CD14-positive monocyte (primary cell): Measurements from ENCODE around the gene BLID. TPM values are rescaled to one million over a fixed set of nuclear protein-coding genes. Genes with fewer than 3 reads are reported as not detected.

ENCODE experiments used
- DNase-seq, 3 donors: peaks; one replicate each; pipeline ENCODE4 v3.0.0-alpha.2; 2011 to 2022
- H2AFZ ChIP-seq: 2 replicates; pipeline ENCODE4 v1.6.0; 2012; ENCODE audit warnings: mild to moderate bottlenecking, low read depth, low read length, inconsistent platforms; ENCODE audit not compliant: insufficient read depth, poor library complexity, severe bottlenecking
- H3K27ac ChIP-seq, 2 donors: 1 replicate in 1 of 2; 2 replicates in 1 of 2; pipeline ENCODE4 v1.5.1; 2012 to 2013; ENCODE audit warnings: low read length in 2 of 2, control low read depth in 1 of 2, inconsistent platforms in 1 of 2, low read depth in 1 of 2, mild to moderate bottlenecking in 1 of 2
- H3K27me3 ChIP-seq, 2 donors: one replicate each; pipeline versions ENCODE4 v1.6.0 to v1.6.1; 2011 to 2013; ENCODE audit warnings: low read length in 2 of 2; ENCODE audit not compliant: control insufficient read depth in 2 of 2, insufficient read depth in 2 of 2
- H3K36me3 ChIP-seq, 2 donors: replicated peaks in 1 of 2; 1 replicate in 1 of 2; 2 replicates in 1 of 2; pipeline versions ENCODE4 v1.5.1 to v1.6.1; 2012 to 2013; ENCODE audit warnings: low read length in 2 of 2, control low read depth in 1 of 2, inconsistent platforms in 1 of 2, mild to moderate bottlenecking in 1 of 2; ENCODE audit not compliant: insufficient read depth in 2 of 2, control insufficient read depth in 1 of 2
- H3K4me1 ChIP-seq, 2 donors: 1 replicate in 1 of 2; 2 replicates in 1 of 2; pipeline versions ENCODE4 v1.5.1 to v1.6.1; 2012 to 2013; ENCODE audit warnings: low read length in 2 of 2, control low read depth in 1 of 2, inconsistent platforms in 1 of 2, mild to moderate bottlenecking in 1 of 2, moderate library complexity in 1 of 2; ENCODE audit not compliant: insufficient read depth in 2 of 2, control insufficient read depth in 1 of 2
- H3K4me2 ChIP-seq: replicated peaks from 2 replicates; pipeline ENCODE3; 2012; ENCODE audit warnings: low read length, moderate library complexity, mild to moderate bottlenecking; ENCODE audit not compliant: poor library complexity, severe bottlenecking; ENCODE audit errors: extremely low read depth
- H3K4me3 ChIP-seq, 3 experiments: fragments of 200-600 bp in 1 of 3; sonication (generic) in 1 of 3; replicated peaks in 1 of 3; 1 replicate in 2 of 3; 2 replicates in 1 of 3; pipeline ENCODE4 v1.5.1; 2011 to 2013; ENCODE audit warnings: low read length in 3 of 3, mild to moderate bottlenecking in 3 of 3, control low read depth in 2 of 3, low read depth in 2 of 3, inconsistent platforms in 1 of 3, moderate library complexity in 1 of 3
- H3K79me2 ChIP-seq: 2 replicates; pipeline ENCODE4 v1.6.0; 2012; ENCODE audit warnings: mild to moderate bottlenecking, control low read depth, inconsistent platforms, low read length, moderate library complexity; ENCODE audit not compliant: insufficient read depth
- H3K9ac ChIP-seq: 2 replicates; pipeline ENCODE4 v1.6.0; 2017; ENCODE audit warnings: low read length, mild to moderate bottlenecking; ENCODE audit not compliant: insufficient read depth, poor library complexity, severe bottlenecking
- H3K9me3 ChIP-seq, 2 donors: replicated peaks in 1 of 2; 1 replicate in 1 of 2; 2 replicates in 1 of 2; pipeline versions ENCODE4 v1.5.1 to v1.6.1; 2012 to 2013; ENCODE audit warnings: low read length in 2 of 2, control low read depth in 1 of 2; ENCODE audit not compliant: control insufficient read depth in 1 of 2, insufficient read depth in 1 of 2
- H4K20me1 ChIP-seq: 2 replicates; pipeline ENCODE4 v1.6.0; 2012; ENCODE audit warnings: mild to moderate bottlenecking, low read length, control low read depth, moderate library complexity; ENCODE audit not compliant: insufficient read depth
- H3K27ac Mint-ChIP-seq, 7 donors: one replicate each; pipeline ENCODE4 v1.8.0; 2020; ENCODE audit warnings: mild to moderate bottlenecking in 7 of 7, mixed read lengths in 7 of 7, moderate library complexity in 6 of 7, inconsistent platforms in 2 of 7
- H3K27me3 Mint-ChIP-seq, 3 donors: one replicate each; pipeline ENCODE4 v1.8.0; 2021 to 2022; ENCODE audit warnings: low read depth in 3 of 3, mild to moderate bottlenecking in 3 of 3, mixed read lengths in 3 of 3, moderate library complexity in 3 of 3, inconsistent platforms in 1 of 3
- H3K36me3 Mint-ChIP-seq, 2 donors: one replicate each; pipeline ENCODE4 v1.8.0; 2020; ENCODE audit warnings: mixed read lengths in 2 of 2, inconsistent platforms in 1 of 2, mild to moderate bottlenecking in 1 of 2
- H3K4me1 Mint-ChIP-seq: one replicate; pipeline ENCODE4 v1.8.0; 2020; ENCODE audit warnings: mild to moderate bottlenecking, mixed read lengths
- H3K4me3 Mint-ChIP-seq, 2 donors: one replicate each; pipeline ENCODE4 v1.8.0; 2020; ENCODE audit warnings: mild to moderate bottlenecking in 2 of 2, mixed read lengths in 2 of 2, moderate library complexity in 1 of 2
- H3K9me3 Mint-ChIP-seq, 7 donors: one replicate each; pipeline ENCODE4 v1.8.0; 2020 to 2022; ENCODE audit warnings: mixed read lengths in 7 of 7, mild to moderate bottlenecking in 6 of 7, moderate library complexity in 6 of 7, inconsistent platforms in 2 of 7
- WGBS: methylation state at CpG from one replicate; pipeline ENCODE4 v1.1.5; 2013; ENCODE audit warnings: missing lambda C conversion rate; ENCODE audit not compliant: insufficient coverage; 5-methylcytosine and 5-hydroxymethylcytosine counted together
- intact Hi-C, 2 donors: fragments of 100-400 bp; cut with micrococcal nuclease; formaldehyde crosslinking; loops; one replicate each; pipeline versions ENCODE4 v1.15.0 to v1.15.1; 2023
- polyA plus RNA-seq, 3 donors: library from polyadenylated mRNA; depleted of rRNA in 1 of 3; unstranded in 2 of 3; stranded (reverse) in 1 of 3; fragments of 300-500 nt in 2 of 3; fragments of >200 nt in 1 of 3; fragmentation: Illumina TruSeq in 2 of 3; gene quantifications; 1 replicate in 2 of 3; 2 replicates in 1 of 3; pipeline ENCODE4 v1.2.3, GENCODE V29; 2012 to 2021
- TF ChIP-seq, protein P1 (sequence below): fragments of 200-600 bp; IDR thresholded peaks from one replicate; pipeline ENCODE4 v1.8.0; 2022; ENCODE audit warnings: antibody characterized with exemption, mild to moderate bottlenecking

Gene BLID
- polyA plus RNA-seq, 3 donors: not detected

DNA sequence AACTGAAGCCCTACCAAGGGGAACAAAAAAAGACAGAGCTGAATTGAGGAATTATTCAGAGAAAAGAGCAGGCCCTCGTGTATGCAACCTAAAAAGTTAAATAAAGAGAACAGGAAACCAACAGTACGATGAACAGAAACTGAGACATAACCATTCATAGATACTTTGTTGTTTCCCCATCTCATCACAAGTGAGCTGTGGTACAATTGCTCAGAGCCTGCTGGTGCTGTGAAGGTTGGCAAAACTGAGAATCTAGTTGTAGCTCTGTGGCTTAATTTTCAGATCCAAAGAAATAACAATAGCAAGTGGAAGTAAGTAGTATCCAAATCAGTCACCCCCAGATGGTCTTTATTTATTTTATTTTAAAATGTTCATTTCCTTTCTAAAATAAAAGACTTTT lies 37.7 kb upstream of the BLID start:
- Histone ChIP-seq H3K4me1 (peaks cover 3 to 5% of the 10 kb centered on the region in 2 donors), H3K4me3 (no peak overlapping the region), H3K27me3 (no peaks in the 10 kb centered on the region), H3K4me2 (no peak overlapping the region), H3K9ac (no peak overlapping the region), H2AFZ (no peak overlapping the region), H4K20me1 (no peaks in the 10 kb centered on the region), H3K9me3 (no peaks in the 10 kb centered on the region), H3K79me2 (no peaks in the 10 kb centered on the region), H3K27ac (no peak overlapping the region), H3K36me3 (no peaks in the 10 kb centered on the region)
- H3K4me3 Mint-ChIP-seq: no peak overlapping the region
- H3K9me3 Mint-ChIP-seq: no peaks in the 10 kb centered on the region
- TF ChIP-seq, protein P1, sequence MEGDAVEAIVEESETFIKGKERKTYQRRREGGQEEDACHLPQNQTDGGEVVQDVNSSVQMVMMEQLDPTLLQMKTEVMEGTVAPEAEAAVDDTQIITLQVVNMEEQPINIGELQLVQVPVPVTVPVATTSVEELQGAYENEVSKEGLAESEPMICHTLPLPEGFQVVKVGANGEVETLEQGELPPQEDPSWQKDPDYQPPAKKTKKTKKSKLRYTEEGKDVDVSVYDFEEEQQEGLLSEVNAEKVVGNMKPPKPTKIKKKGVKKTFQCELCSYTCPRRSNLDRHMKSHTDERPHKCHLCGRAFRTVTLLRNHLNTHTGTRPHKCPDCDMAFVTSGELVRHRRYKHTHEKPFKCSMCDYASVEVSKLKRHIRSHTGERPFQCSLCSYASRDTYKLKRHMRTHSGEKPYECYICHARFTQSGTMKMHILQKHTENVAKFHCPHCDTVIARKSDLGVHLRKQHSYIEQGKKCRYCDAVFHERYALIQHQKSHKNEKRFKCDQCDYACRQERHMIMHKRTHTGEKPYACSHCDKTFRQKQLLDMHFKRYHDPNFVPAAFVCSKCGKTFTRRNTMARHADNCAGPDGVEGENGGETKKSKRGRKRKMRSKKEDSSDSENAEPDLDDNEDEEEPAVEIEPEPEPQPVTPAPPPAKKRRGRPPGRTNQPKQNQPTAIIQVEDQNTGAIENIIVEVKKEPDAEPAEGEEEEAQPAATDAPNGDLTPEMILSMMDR: no peak
- no peak for DNase-seq
- no peak overlapping the region for H3K27ac Mint-ChIP-seq
- peaks cover 19% of the 10 kb centered on the region for H3K4me1 Mint-ChIP-seq
- no peaks in the 10 kb centered on the region for H3K36me3 Mint-ChIP-seq
- no CpG with 5 or more reads among the region's 2 CpGs for WGBS
- intact Hi-C loops: no loop called here
- peaks cover 0 to 5% (median 3%) of the 10 kb centered on the region in 3 donors for H3K27me3 Mint-ChIP-seq

DNA sequence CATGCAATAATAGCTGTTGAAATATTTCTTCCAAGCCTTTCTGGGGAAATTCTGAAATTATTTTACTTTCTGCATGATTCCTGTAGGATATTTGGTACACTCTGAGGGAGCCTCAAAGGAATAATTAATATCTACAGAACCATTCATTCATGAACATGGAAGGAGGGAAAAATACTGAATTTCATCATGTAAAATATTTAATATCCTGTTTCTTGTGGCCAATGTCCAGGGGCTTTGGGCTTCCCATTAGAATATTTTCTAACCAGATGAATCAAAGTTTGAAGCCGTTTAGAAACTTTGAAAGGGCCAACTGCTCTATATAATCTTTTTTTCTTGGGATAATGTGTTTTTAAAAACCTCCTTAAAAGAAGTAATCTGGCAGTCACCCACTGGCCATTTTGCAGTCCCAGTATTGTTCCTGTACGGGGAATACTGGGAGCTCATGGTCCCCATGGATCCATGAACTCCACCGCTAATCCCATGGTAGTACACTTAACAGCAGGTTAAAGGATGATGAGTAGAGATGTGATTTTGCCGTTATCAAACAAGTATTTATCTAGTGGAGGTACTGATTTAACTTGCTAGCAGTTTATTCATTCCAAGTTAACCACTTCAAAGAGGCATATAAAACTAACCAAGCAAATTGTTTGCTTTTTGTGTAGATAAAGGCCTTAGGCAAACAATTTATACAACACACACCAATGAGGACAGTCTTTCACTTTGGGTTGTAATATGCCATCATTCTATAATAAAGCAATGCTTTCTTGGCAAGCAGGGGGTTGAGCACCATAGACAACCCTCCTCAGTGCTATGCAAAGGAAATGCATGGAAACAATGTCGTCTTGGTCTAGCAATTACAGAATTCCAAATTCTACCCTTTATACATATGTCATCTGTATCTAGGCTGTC lies 34.5 kb upstream of the BLID start:
- no peak overlapping the region for H2AFZ ChIP-seq
- no peaks in the 10 kb centered on the region for H4K20me1 ChIP-seq

More for the DNA sequence above, 34.5 kb upstream of the BLID start:
- H3K36me3 Mint-ChIP-seq: no peaks in the 10 kb centered on the region
- H3K4me3 Mint-ChIP-seq: no peak overlapping the region
- no peaks in the 10 kb centered on the region for H3K36me3 ChIP-seq
- H3K27ac Mint-ChIP-seq: no peak overlapping the region
- H3K4me2 ChIP-seq: no peak overlapping the region
- H3K4me3 ChIP-seq: no peak overlapping the region
- no peaks in the 10 kb centered on the region for H3K9me3 ChIP-seq
- no peaks in the 10 kb centered on the region for H3K4me1 ChIP-seq
- WGBS: 100% methylated on average over 2 of the region's 5 CpGs
- no peaks in the 10 kb centered on the region for H3K27me3 ChIP-seq
- TF ChIP-seq, protein P1: no peak
- no peak for DNase-seq
- H3K79me2 ChIP-seq: no peaks in the 10 kb centered on the region
- no peak overlapping the region for H3K27ac ChIP-seq
- no peaks in the 10 kb centered on the region for H3K4me1 Mint-ChIP-seq
- intact Hi-C loops: no loop called here
- H3K9ac ChIP-seq: no peak overlapping the region
- H3K9me3 Mint-ChIP-seq: no peaks in the 10 kb centered on the region
- peaks cover 0 to 12% (median 6%) of the 10 kb centered on the region in 3 donors for H3K27me3 Mint-ChIP-seq
